BJ (cell line): ENCODE measurements around the gene CLEC2D. TPM values are rescaled to one million over a fixed set of nuclear protein-coding genes. Genes with fewer than 3 reads are reported as not detected.

Experiments
- CTCF ChIA-PET: fragments of 350-600 bp; formaldehyde crosslinking; extraction: SDS; loops from one replicate; lab custom pipeline; 2021; ENCODE audit warnings: antibody characterized with exemption, inconsistent platforms; lab: Yijun Ruan, JAX
- POLR2A ChIA-PET: fragments of 300-600 bp; sonication (Branson Sonifier 250); formaldehyde crosslinking; extraction: SDS; loops from one replicate; lab custom pipeline; 2021; ENCODE audit warnings: antibody characterized with exemption; lab: Charles Lee
- DNase-seq: peaks from one replicate; pipeline ENCODE4 v3.0.0-alpha.2; 2011; ENCODE audit warnings: low read depth
- H3K27me3 ChIP-seq: 2 replicates; pipeline ENCODE4 v1.6.0; 2011; ENCODE audit warnings: low read length; ENCODE audit not compliant: control insufficient read depth, insufficient read depth
- H3K36me3 ChIP-seq: 2 replicates; pipeline ENCODE4 v1.5.1; 2011; ENCODE audit warnings: low read length; ENCODE audit not compliant: control insufficient read depth, insufficient read depth
- H3K4me3 ChIP-seq: 2 replicates; pipeline ENCODE4 v1.5.1; 2011; ENCODE audit warnings: low read depth, mild to moderate bottlenecking, control low read depth, low read length
- polyA plus RNA-seq: library from polyadenylated mRNA; depleted of rRNA; stranded (reverse); fragments of >200 nt; gene quantifications from 2 replicates; pipeline ENCODE4 v1.2.3, GENCODE V29; 2011
- TF ChIP-seq, protein P1 (sequence below): IDR thresholded peaks from 2 replicates; pipeline ENCODE4 v1.5.1; 2011; ENCODE audit warnings: low read depth, mild to moderate bottlenecking, control low read depth, inconsistent platforms, low read length, moderate library complexity; ENCODE audit not compliant: insufficient read depth

CLEC2D gene
- polyA plus RNA-seq, 1 experiment: 1.7 TPM

DNA sequence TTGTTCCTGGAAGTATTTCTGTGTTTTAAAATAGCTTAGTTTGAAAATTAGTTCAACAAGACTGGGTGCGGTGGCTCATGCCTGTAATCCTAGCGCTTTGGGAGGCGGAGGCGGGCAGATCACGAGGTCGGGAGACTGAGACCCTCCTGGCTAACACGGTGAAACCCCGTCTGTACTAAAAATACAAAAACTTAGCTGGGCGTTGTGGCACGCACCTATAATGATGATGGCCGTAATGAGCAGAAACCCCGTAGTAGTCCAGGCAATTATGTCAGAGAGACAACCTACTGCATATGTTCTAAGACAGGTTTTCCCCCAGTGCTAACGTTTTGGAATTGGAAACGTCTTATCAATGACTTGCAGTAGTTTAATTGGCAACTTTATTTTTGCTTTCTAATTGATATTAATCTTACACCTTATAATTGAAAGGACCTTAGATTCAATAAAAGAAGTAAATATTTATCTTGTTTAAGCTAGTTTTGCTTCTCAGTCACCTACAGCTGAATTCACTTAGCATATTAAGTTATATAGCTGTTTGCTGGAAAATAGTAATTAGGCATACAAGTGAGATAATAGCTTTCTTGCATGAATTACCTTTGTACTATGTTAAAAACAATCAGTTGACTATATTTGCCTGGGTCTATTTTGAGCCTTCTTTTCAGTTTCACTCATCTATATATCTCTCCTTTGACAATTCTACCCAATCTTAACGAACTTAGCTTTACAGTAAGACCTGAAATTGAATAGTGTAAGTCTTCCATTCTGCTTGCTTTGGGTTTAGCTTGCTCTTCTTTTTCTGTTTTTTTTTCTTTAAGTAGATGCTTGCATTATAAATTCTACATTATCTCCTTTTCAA lies 47.8 kb downstream of the CLEC2D start:
- POLR2A ChIA-PET: no interaction called here
- DNase-seq: no peak
- Histone ChIP-seq H3K4me3 (no peak overlapping the region), H3K36me3 (no peaks in the 10 kb centered on the region), H3K27me3 (no peaks in the 10 kb centered on the region)
- CTCF ChIA-PET: interaction anchor here (1.5 to 2.0 kb wide), 3 partner anchors 9 to 32 kb away, joined by 3 to 10 read pairs (median 6); no protein-coding TSS in a partner anchor
- TF ChIP-seq, protein P1, sequence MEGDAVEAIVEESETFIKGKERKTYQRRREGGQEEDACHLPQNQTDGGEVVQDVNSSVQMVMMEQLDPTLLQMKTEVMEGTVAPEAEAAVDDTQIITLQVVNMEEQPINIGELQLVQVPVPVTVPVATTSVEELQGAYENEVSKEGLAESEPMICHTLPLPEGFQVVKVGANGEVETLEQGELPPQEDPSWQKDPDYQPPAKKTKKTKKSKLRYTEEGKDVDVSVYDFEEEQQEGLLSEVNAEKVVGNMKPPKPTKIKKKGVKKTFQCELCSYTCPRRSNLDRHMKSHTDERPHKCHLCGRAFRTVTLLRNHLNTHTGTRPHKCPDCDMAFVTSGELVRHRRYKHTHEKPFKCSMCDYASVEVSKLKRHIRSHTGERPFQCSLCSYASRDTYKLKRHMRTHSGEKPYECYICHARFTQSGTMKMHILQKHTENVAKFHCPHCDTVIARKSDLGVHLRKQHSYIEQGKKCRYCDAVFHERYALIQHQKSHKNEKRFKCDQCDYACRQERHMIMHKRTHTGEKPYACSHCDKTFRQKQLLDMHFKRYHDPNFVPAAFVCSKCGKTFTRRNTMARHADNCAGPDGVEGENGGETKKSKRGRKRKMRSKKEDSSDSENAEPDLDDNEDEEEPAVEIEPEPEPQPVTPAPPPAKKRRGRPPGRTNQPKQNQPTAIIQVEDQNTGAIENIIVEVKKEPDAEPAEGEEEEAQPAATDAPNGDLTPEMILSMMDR: no peak

DNA sequence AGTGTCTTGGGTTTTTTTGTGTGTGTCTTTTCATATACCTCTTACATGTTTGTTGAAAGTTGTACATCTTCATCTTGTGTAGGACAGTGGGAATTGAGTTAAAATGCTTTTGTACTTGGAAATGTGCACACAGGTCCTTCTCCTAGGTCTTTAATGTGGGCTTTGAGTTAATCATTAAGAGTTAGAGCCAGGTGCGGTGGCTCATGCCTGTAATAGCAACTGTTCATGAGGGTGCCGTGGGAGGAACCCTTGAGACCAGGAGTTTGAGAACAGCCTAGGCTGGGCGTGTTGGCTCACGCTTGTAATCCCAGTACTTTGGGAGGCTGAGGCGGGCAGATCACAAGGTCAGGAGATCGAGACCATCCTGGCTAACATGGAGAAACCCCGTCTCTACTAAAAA lies 49.5 kb downstream of the CLEC2D start:
- POLR2A ChIA-PET: no interaction called here
- H3K36me3 ChIP-seq: no peaks in the 10 kb centered on the region
- no peak overlapping the region for H3K4me3 ChIP-seq
- no peaks in the 10 kb centered on the region for H3K27me3 ChIP-seq
- CTCF ChIA-PET: no interaction called here
- TF ChIP-seq, protein P1: no peak
- DNase-seq: no peak

DNA sequence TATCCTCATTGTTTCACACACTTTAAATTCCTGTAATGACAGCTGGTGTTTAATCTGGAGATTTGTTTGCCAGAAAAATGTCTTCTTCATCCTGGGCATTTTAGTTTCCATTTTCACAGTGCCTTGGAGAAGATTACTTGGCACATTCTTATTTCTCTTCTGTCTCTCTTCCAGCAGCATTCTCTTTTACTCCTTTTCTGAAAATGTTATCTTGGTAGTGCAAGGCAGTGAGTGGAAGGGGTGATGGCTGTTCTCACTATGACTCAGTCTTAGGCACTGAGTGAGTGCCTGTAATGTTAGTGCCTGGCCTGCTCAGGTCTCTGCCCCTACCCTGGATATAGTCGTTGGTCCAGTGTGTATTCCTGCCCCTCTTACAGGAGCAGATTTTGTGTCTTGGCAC lies 50.3 kb downstream of the CLEC2D start:
- no peak for DNase-seq
- POLR2A ChIA-PET: no interaction called here
- Histone ChIP-seq H3K4me3 (no peak overlapping the region), H3K36me3 (no peaks in the 10 kb centered on the region), H3K27me3 (no peaks in the 10 kb centered on the region)
- TF ChIP-seq, protein P1: no peak
- CTCF ChIA-PET: no interaction called here

DNA sequence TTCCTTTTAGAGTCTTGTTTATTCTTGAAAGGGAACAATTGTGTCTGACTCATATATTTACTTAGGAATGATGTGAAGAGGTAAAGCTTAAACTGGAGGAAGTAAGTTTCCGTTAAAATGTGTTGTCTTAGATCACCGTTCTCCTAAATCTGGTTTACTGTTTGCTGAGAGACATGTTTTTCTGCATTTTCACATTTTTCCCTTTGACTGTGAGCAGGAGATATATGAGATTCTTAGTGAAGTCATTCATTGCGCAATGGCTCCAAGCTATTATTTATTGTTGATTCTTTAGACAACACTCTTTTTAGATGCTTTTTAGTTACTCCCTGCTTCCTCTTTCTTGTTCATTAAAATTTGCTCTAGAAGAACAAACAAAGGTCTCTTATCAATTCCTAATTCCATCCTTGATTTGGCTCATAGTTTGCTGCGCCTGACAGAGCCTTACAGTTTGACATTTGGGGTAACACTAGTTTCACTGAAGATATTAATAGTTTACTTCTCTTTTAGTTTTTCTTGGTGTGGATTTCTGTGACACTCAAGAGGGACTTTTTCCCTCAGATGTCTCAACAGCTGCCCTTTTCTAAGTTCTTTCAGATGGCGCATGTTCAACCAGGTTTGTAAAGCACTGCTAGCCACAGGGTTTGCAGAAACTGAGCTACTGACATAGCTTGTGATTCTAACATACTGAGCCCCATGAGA lies 52.0 kb downstream of the CLEC2D start:
- TF ChIP-seq, protein P1: no peak
- POLR2A ChIA-PET: no interaction called here
- no peaks in the 10 kb centered on the region for H3K36me3 ChIP-seq
- no peak overlapping the region for H3K4me3 ChIP-seq
- H3K27me3 ChIP-seq: no peaks in the 10 kb centered on the region
- CTCF ChIA-PET: interaction anchor here (0.6 to 1.1 kb wide), 4 partner anchors 9 to 313 kb away, joined by 3 to 8 read pairs (median 4); no protein-coding TSS in a partner anchor
- peak; percentile 12 for DNase-seq

DNA sequence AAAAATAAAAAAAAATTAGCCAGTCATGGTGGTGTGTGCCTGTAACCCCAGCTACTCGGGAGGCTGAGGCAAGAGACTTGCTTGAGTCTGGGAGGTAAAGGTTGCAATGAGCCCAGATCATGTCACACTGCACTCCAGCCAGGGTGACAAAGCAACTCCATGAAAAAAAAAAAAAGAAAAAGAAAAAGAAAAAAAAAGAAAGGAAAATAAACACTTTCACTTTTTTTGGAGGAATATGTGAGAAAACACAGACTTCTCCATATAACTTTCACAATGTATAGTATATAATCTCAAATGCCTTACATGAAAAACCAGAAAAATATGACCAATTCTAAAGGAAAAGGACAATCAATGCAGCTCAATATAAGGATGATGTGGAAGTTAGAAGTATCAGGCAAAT lies 54.5 kb downstream of the CLEC2D start:
- H3K27me3 ChIP-seq: no peaks in the 10 kb centered on the region
- no peak for DNase-seq
- TF ChIP-seq, protein P1: no peak
- no peak overlapping the region for H3K4me3 ChIP-seq
- ChIA-PET CTCF (no interaction called here), POLR2A (no interaction called here)
- no peaks in the 10 kb centered on the region for H3K36me3 ChIP-seq
